NB4 (cell line): ENCODE data around the gene SPON2.

Experiments
- DNase-seq: peaks from one replicate; pipeline ENCODE4 v3.0.0; 2010; ENCODE audit warnings: low read depth
- H3K4me3 ChIP-seq: one replicate; pipeline ENCODE4 v1.5.1; 2011; ENCODE audit warnings: mild to moderate bottlenecking, low read depth, low read length, moderate library complexity
- CTCF ChIP-seq: IDR thresholded peaks from one replicate; pipeline ENCODE4 v1.5.1; 2012; ENCODE audit warnings: low read depth, low read length
- MAX ChIP-seq: IDR thresholded peaks from 2 replicates; pipeline ENCODE4 v1.6.1; 2011; ENCODE audit warnings: low read depth, low read length
- MYC ChIP-seq: IDR thresholded peaks from 2 replicates; pipeline ENCODE4 v1.6.1; 2011; ENCODE audit warnings: low read depth, low read length
- POLR2A ChIP-seq: IDR thresholded peaks from 2 replicates; pipeline ENCODE4 v1.6.1; 2011; ENCODE audit warnings: mild to moderate bottlenecking; ENCODE audit not compliant: insufficient read length; ENCODE audit errors: extremely low read depth

The SPON2 gene

GRCh38 chr4:1153567-1154090 is 18.8 kb downstream of the SPON2 start:
- DNase-seq: no peak
- no peak overlapping the region for H3K4me3 ChIP-seq
- no peak for TF ChIP-seq MAX
- no peak for TF ChIP-seq CTCF
- no peak for TF ChIP-seq MYC
- no peak for TF ChIP-seq POLR2A

GRCh38 chr4:1152290-1152689 is 20.1 kb downstream of the SPON2 start:
- no peak overlapping the region for H3K4me3 ChIP-seq
- TF ChIP-seq POLR2A (no peak), MAX (no peak), MYC (no peak), CTCF (no peak)
- no peak for DNase-seq

- TF ChIP-seq MYC (no peak), POLR2A (no peak), CTCF (no peak), MAX (no peak)
- H3K4me3 ChIP-seq: no peak overlapping the region
- DNase-seq: no peak
Observed at GRCh38 chr4:1151541-1151940, 20.8 kb downstream of the SPON2 start.

GRCh38 chr4:1150875-1151274 is 21.5 kb downstream of the SPON2 start:
- H3K4me3 ChIP-seq: no peak overlapping the region
- TF ChIP-seq CTCF (no peak), MAX (no peak), MYC (no peak), POLR2A (no peak)
- DNase-seq: no peak

GRCh38 chr4:1139860-1140259 is 32.5 kb downstream of the SPON2 start:
- no peak overlapping the region for H3K4me3 ChIP-seq
- DNase-seq: no peak
- no peak for TF ChIP-seq MAX
- TF ChIP-seq POLR2A: no peak
- no peak for TF ChIP-seq MYC
- no peak for TF ChIP-seq CTCF

GRCh38 chr4:1137850-1138249 is 34.5 kb downstream of the SPON2 start:
- peak overlapping the region; percentile 61 for H3K4me3 ChIP-seq
- peak; percentile 78 for DNase-seq
- no peak for TF ChIP-seq CTCF
- no peak for TF ChIP-seq MAX
- no peak for TF ChIP-seq MYC
- no peak for TF ChIP-seq POLR2A
